K562 (cell line): ENCODE measurements around the gene SAE1. TPM values are rescaled to one million over a fixed set of nuclear protein-coding genes. Genes with fewer than 3 reads are reported as not detected.

ENCODE experiments used
- CTBP1 ChIP-seq: fragments of 450-650 bp; IDR thresholded peaks from 2 replicates; pipeline ENCODE4 v1.6.1; 2016; ENCODE audit warnings: borderline replicate concordance
- DACH1 ChIP-seq: fragments of 450-650 bp; IDR thresholded peaks from 2 replicates; pipeline ENCODE4 v1.6.1; 2018; ENCODE audit not compliant: partially characterized antibody
- GABPA ChIP-seq: fragments of 200-800 bp; sonication (Bioruptor generic); conservative IDR thresholded peaks from 2 replicates; pipeline ENCODE4 v1.6.1; 2016; ENCODE audit warnings: low read depth, missing genetic modification characterization, missing compliant biosample characterization
- HDAC1 ChIP-seq, 2 experiments: fragments of 450-650 bp; IDR thresholded peaks; 2 replicates each; pipeline ENCODE4 v1.6.1; 2016 to 2017; ENCODE audit warnings: inconsistent platforms in 1 of 2, mild to moderate bottlenecking in 1 of 2, moderate library complexity in 1 of 2
- KDM5B ChIP-seq: fragments of 200-600 bp; sonication (generic); IDR thresholded peaks from 2 replicates; pipeline ENCODE4 v1.6.1; 2012; ENCODE audit warnings: low read depth, mild to moderate bottlenecking, moderate library complexity, low read length, control low read depth, inconsistent platforms; ENCODE audit not compliant: insufficient replicate concordance
- LCOR ChIP-seq: sonication (generic); formaldehyde crosslinking; IDR thresholded peaks from 2 replicates; pipeline ENCODE4 v1.8.0; 2022; ENCODE audit warnings: mild to moderate bottlenecking, missing genetic modification reagents
- NFXL1 ChIP-seq: fragments of 450-650 bp; formaldehyde crosslinking; IDR thresholded peaks from 2 replicates; pipeline ENCODE4 v1.4.0; 2021; ENCODE audit warnings: mild to moderate bottlenecking
- NR2C1 ChIP-seq, 2 experiments: fragments of 450-650 bp; IDR thresholded peaks; 2 replicates each; pipeline ENCODE4 v1.6.1; 2017; ENCODE audit warnings: mild to moderate bottlenecking in 2 of 2, antibody characterized with exemption in 1 of 2, inconsistent platforms in 1 of 2, missing compliant biosample characterization in 1 of 2, missing genetic modification characterization in 1 of 2
- POLR2B ChIP-seq: fragments of 450-650 bp; IDR thresholded peaks from 2 replicates; pipeline ENCODE4 v1.6.1; 2018; ENCODE audit warnings: low read depth; ENCODE audit not compliant: partially characterized antibody
- POLR2H ChIP-seq: IDR thresholded peaks from 2 replicates; pipeline ENCODE4 v1.6.1; 2016; ENCODE audit warnings: missing genetic modification characterization, low read depth, mild to moderate bottlenecking, control low read depth, missing compliant biosample characterization, moderate library complexity
- PRMT5 ChIP-seq: sonication (generic); formaldehyde crosslinking; IDR thresholded peaks from 2 replicates; pipeline ENCODE4 v1.5.0; 2020; ENCODE audit warnings: missing genetic modification reagents
- SIN3B ChIP-seq: fragments of 450-650 bp; IDR thresholded peaks from 2 replicates; pipeline ENCODE4 v1.6.1; 2017; ENCODE audit warnings: low read depth, mild to moderate bottlenecking, moderate library complexity
- SMAD1 ChIP-seq: fragments of 150-350 bp; IDR thresholded peaks from 2 replicates; pipeline ENCODE4 v1.6.1; 2014; ENCODE audit warnings: low read length, low read depth; ENCODE audit not compliant: partially characterized antibody
- TAF7 ChIP-seq: fragments of 450-650 bp; IDR thresholded peaks from 2 replicates; pipeline ENCODE4 v1.6.1; 2016; ENCODE audit warnings: missing genetic modification characterization, missing compliant biosample characterization
- ZC3H4 ChIP-seq: sonication (generic); formaldehyde crosslinking; IDR thresholded peaks from 2 replicates; pipeline ENCODE4 v1.9.0; 2021; ENCODE audit warnings: missing genetic modification reagents, borderline replicate concordance
- ZNF12 ChIP-seq: sonication (generic); formaldehyde crosslinking; IDR thresholded peaks from 2 replicates; pipeline ENCODE4 v1.4.0; 2020; ENCODE audit warnings: mild to moderate bottlenecking, missing genetic modification reagents
- ZNF184 ChIP-seq: sonication (generic); formaldehyde crosslinking; IDR thresholded peaks from 2 replicates; pipeline ENCODE4 v1.5.0; 2020; ENCODE audit warnings: missing genetic modification reagents
- ZNF253 ChIP-seq: fragments of 250-450 bp; sonication (Bioruptor Pico); conservative IDR thresholded peaks from 2 replicates; pipeline ENCODE4 v1.6.1; 2021; ENCODE audit warnings: mild to moderate bottlenecking
- ZNF436 ChIP-seq: fragments of 250-450, 450-650 bp; sonication (Bioruptor Pico); formaldehyde crosslinking; IDR thresholded peaks from 2 replicates; pipeline ENCODE4 v1.7.0; 2020; ENCODE audit warnings: mild to moderate bottlenecking
- ZNF551 ChIP-seq: fragments of 250-450 bp; sonication (Bioruptor Pico); IDR thresholded peaks from 2 replicates; pipeline ENCODE4 v1.5.0; 2021; ENCODE audit warnings: mild to moderate bottlenecking, moderate library complexity
- ZNF699 ChIP-seq: fragments of 250-450 bp; sonication (Bioruptor Pico); IDR thresholded peaks from 2 replicates; pipeline ENCODE4 v1.8.0; 2021; ENCODE audit warnings: mild to moderate bottlenecking, moderate library complexity; ENCODE audit not compliant: insufficient replicate concordance
- ZNF717 ChIP-seq: fragments of 250-450 bp; sonication (Bioruptor Pico); IDR thresholded peaks from 2 replicates; pipeline ENCODE4 v1.5.0; 2021
- ZNF780A ChIP-seq: fragments of 250-450 bp; sonication (Bioruptor Pico); IDR thresholded peaks from 2 replicates; pipeline ENCODE4 v1.5.0; 2021; ENCODE audit warnings: mild to moderate bottlenecking
- polyA plus RNA-seq, 8 experiments: library from polyadenylated mRNA; depleted of rRNA in 4 of 8; stranded (reverse) in 5 of 8; unstranded in 3 of 8; fragments of >200 nt; fragmentation: Nextera tagmentation in 2 of 8; fragmentation: Illumina TruSeq in 1 of 8; extraction: Ambion mirVana in 2 of 8; extraction: Trizol in 1 of 8; gene quantifications; 2 replicates each; pipeline versions ENCODE4 v1.2.1 to v1.2.3, GENCODE V29; 2011 to 2014; ENCODE audit warnings: inconsistent platforms in 1 of 8, missing spikeins in 1 of 8
- total RNA-seq, 7 experiments: library from RNA; depleted of rRNA in 6 of 7; stranded (reverse); fragments of >200 nt in 6 of 7; fragmentation: Illumina TruSeq in 2 of 7; extraction: Trizol in 2 of 7; gene quantifications; 2 replicates each; pipeline versions ENCODE4 v1.2.1 to v1.2.3, GENCODE V29; 2011 to 2021; ENCODE audit warnings: low replicate concordance in 1 of 7
- TF ChIP-seq, protein P1 (sequence below): fragments of 450-650 bp; IDR thresholded peaks from 2 replicates; pipeline ENCODE4 v1.6.1; 2018; ENCODE audit warnings: mild to moderate bottlenecking, low read depth; ENCODE audit not compliant: partially characterized antibody
- TF ChIP-seq, protein P2 (sequence below): sonication (generic); formaldehyde crosslinking; IDR thresholded peaks from 2 replicates; pipeline ENCODE4 v1.8.1; 2023; ENCODE audit warnings: mild to moderate bottlenecking, missing genetic modification reagents
- TF ChIP-seq, protein P3 (sequence below), 2 experiments: IDR thresholded peaks; 2 replicates each; pipeline ENCODE4 v1.6.1; 2012; ENCODE audit warnings: improper control_type of control experiment in 2 of 2, low read depth in 2 of 2, low read length in 2 of 2, borderline replicate concordance in 1 of 2

Gene SAE1
- total and polyA plus RNA-seq, 9 of the 15 experiments (the other 6 are each of a cell fraction or from before 2014, with no cell fraction given) = 82.8 to 299 (median 217) TPM

DNA sequence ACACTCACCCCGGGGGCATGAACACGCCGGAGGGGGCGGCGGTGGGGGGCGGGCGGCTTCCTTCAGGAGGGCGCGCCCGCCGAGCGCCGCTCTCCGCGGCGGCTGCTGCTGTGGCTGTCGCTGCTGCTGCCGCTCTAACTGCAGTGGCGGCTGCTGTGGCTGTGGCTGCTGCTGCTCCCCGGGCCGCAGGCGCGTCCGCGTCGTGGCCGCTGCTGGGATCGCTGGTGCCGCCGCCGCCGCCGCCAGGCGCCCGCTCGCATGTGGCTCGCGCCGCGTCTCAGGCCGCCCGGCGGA, 100.2 kb downstream of the SAE1 start, which contains the start of gene BBC3 (continued):
- TF ChIP-seq ZNF780A (CRISPR knock-in tag) (no peak), HDAC1 (IDR thresholded peaks at IDR 0.05) (no peak), TAF7 (tag) (no peak), POLR2H (tag) (no peak), ZNF184 (CRISPR knock-in tag) (no peak), ZNF551 (no peak), NFXL1 (CRISPR knock-in tag) (no peak), DACH1 (no peak), ZNF717 (CRISPR knock-in tag) (no peak), LCOR (CRISPR knock-in tag) (no peak), GABPA (0 out of 2 replicates have a peak, but pooled peaks have one; percentile 15), SIN3B (0 out of 2 replicates have a peak, but pooled peaks have one; percentile 30), POLR2B (no peak), ZC3H4 (CRISPR knock-in tag) (no peak), ZNF699 (CRISPR knock-in tag) (no peak), KDM5B (peak; percentile 25), PRMT5 (no peak), SMAD1 (peak; percentile 46), ZNF253 (no peak), ZNF436 (no peak), NR2C1 (IDR thresholded peaks at IDR 0.05) (no peak), NR2C1 (tag; IDR thresholded peaks at IDR 0.05) (no peak), CTBP1 (0 out of 2 replicates have a peak, but pooled peaks have one; percentile 12), ZNF12 (CRISPR knock-in tag) (0 out of 2 replicates have a peak, but pooled peaks have one; percentile 3)
- TF ChIP-seq, protein P1, sequence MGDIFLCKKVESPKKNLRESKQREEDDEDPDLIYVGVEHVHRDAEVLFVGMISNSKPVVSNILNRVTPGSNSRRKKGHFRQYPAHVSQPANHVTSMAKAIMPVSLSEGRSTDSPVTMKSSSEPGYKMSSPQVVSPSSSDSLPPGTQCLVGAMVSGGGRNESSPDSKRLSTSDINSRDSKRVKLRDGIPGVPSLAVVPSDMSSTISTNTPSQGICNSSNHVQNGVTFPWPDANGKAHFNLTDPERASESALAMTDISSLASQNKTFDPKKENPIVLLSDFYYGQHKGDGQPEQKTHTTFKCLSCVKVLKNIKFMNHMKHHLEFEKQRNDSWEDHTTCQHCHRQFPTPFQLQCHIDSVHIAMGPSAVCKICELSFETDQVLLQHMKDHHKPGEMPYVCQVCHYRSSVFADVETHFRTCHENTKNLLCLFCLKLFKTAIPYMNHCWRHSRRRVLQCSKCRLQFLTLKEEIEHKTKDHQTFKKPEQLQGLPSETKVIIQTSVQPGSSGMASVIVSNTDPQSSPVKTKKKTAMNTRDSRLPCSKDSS = no peak
- TF ChIP-seq, protein P2, sequence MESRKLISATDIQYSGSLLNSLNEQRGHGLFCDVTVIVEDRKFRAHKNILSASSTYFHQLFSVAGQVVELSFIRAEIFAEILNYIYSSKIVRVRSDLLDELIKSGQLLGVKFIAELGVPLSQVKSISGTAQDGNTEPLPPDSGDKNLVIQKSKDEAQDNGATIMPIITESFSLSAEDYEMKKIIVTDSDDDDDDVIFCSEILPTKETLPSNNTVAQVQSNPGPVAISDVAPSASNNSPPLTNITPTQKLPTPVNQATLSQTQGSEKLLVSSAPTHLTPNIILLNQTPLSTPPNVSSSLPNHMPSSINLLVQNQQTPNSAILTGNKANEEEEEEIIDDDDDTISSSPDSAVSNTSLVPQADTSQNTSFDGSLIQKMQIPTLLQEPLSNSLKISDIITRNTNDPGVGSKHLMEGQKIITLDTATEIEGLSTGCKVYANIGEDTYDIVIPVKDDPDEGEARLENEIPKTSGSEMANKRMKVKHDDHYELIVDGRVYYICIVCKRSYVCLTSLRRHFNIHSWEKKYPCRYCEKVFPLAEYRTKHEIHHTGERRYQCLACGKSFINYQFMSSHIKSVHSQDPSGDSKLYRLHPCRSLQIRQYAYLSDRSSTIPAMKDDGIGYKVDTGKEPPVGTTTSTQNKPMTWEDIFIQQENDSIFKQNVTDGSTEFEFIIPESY (CRISPR knock-in tag) = no peak
- TF ChIP-seq, protein P3, sequence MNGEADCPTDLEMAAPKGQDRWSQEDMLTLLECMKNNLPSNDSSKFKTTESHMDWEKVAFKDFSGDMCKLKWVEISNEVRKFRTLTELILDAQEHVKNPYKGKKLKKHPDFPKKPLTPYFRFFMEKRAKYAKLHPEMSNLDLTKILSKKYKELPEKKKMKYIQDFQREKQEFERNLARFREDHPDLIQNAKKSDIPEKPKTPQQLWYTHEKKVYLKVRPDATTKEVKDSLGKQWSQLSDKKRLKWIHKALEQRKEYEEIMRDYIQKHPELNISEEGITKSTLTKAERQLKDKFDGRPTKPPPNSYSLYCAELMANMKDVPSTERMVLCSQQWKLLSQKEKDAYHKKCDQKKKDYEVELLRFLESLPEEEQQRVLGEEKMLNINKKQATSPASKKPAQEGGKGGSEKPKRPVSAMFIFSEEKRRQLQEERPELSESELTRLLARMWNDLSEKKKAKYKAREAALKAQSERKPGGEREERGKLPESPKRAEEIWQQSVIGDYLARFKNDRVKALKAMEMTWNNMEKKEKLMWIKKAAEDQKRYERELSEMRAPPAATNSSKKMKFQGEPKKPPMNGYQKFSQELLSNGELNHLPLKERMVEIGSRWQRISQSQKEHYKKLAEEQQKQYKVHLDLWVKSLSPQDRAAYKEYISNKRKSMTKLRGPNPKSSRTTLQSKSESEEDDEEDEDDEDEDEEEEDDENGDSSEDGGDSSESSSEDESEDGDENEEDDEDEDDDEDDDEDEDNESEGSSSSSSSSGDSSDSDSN (IDR thresholded peaks at IDR 0.05; ENCODE audit: borderline replicate concordance in 1 of 2, low read depth in 2 of 2, low read length in 2 of 2) = 0 out of 4 replicates have a peak, but pooled peaks of 1 of the 2 experiments have one; percentile 59
